Fibroblast of lung (primary cell): ENCODE results near the gene EXOSC5. TPM values are rescaled to one million over a fixed set of nuclear protein-coding genes. Genes with fewer than 3 reads are reported as not detected.

Source experiments
- DNase-seq, 2 donors: peaks; one replicate each; pipeline versions ENCODE4 v3.0.0 to v3.0.0-alpha.2; 2010; ENCODE audit warnings: low read depth in 2 of 2
- H2AFZ ChIP-seq: 2 replicates; pipeline ENCODE4 v1.5.1; 2012; ENCODE audit warnings: low read length, control low read depth, inconsistent platforms
- H3K27ac ChIP-seq: 2 replicates; pipeline ENCODE4 v1.5.1; 2011; ENCODE audit warnings: low read length, control low read depth; ENCODE audit not compliant: insufficient read depth
- H3K27me3 ChIP-seq: 2 replicates; pipeline ENCODE4 v1.5.1; 2011; ENCODE audit warnings: mild to moderate bottlenecking, low read length; ENCODE audit not compliant: control insufficient read depth, insufficient read depth
- H3K36me3 ChIP-seq: 2 replicates; pipeline ENCODE4 v1.5.1; 2011; ENCODE audit warnings: low read length; ENCODE audit not compliant: control insufficient read depth, insufficient read depth
- H3K4me1 ChIP-seq: 2 replicates; pipeline ENCODE4 v1.5.1; 2011; ENCODE audit warnings: low read length; ENCODE audit not compliant: control insufficient read depth, insufficient read depth; ENCODE audit errors: extremely low read depth
- H3K4me2 ChIP-seq: 2 replicates; pipeline ENCODE4 v1.5.1; 2011; ENCODE audit warnings: low read length, control low read depth; ENCODE audit not compliant: insufficient read depth; ENCODE audit errors: extremely low read depth
- H3K4me3 ChIP-seq, 4 experiments: fragments of 200-600 bp in 1 of 4; sonication (generic) in 1 of 4; replicated peaks in 1 of 4; 2 replicates each; pipeline ENCODE4 v1.5.1; 2011 to 2016; ENCODE audit warnings: low read length in 4 of 4, low read depth in 3 of 4, mild to moderate bottlenecking in 3 of 4, control low read depth in 2 of 4, inconsistent platforms in 1 of 4, mixed read lengths in 1 of 4; ENCODE audit not compliant: insufficient read depth in 1 of 4; ENCODE audit errors: control extremely low read depth in 1 of 4
- H3K79me2 ChIP-seq: 2 replicates; pipeline ENCODE4 v1.5.1; 2012; ENCODE audit warnings: mild to moderate bottlenecking, low read length, inconsistent platforms; ENCODE audit not compliant: control insufficient read depth, insufficient read depth
- H3K9ac ChIP-seq: 2 replicates; pipeline ENCODE4 v1.5.1; 2011; ENCODE audit warnings: mild to moderate bottlenecking, low read length, control low read depth; ENCODE audit not compliant: insufficient read depth
- H3K9me3 ChIP-seq: 2 replicates; pipeline ENCODE4 v1.5.1; 2012; ENCODE audit warnings: low read depth, low read length; ENCODE audit not compliant: control insufficient read depth, insufficient read depth
- H4K20me1 ChIP-seq: 2 replicates; pipeline ENCODE4 v1.5.1; 2011; ENCODE audit warnings: low read length; ENCODE audit not compliant: control insufficient read depth, insufficient read depth; ENCODE audit errors: extremely low read depth
- EZH2 ChIP-seq: IDR thresholded peaks from 2 replicates; pipeline ENCODE4 v1.5.1; 2012; ENCODE audit warnings: low read length, control low read depth, mild to moderate bottlenecking; ENCODE audit errors: missing control alignments
- polyA plus RNA-seq, 2 donors: library from polyadenylated mRNA; depleted of rRNA in 1 of 2; stranded (reverse) in 1 of 2; unstranded in 1 of 2; fragments of >200 nt; gene quantifications; 2 replicates each; pipeline ENCODE4 v1.2.1, GENCODE V29; 2011 to 2012; ENCODE audit warnings: missing spikeins in 1 of 2
- total RNA-seq: library from RNA; depleted of rRNA; stranded (reverse); fragments of >200 nt; gene quantifications from 2 replicates; pipeline ENCODE4 v1.2.1, GENCODE V29; 2014
- TF ChIP-seq, protein P1 (sequence below), 2 donors: IDR thresholded peaks in 1 of 2; conservative IDR thresholded peaks in 1 of 2; 1 replicate in 1 of 2; 2 replicates in 1 of 2; pipeline ENCODE4 v1.5.1; 2011 to 2012; ENCODE audit warnings: low read length in 2 of 2, control low read depth in 1 of 2, inconsistent platforms in 1 of 2, low read depth in 1 of 2, mild to moderate bottlenecking in 1 of 2

Gene EXOSC5
- total and polyA plus RNA-seq, 2 donors (not counting 1 experiment from before 2014, with no cell fraction given) = 5.0 to 10.7 TPM

DNA sequence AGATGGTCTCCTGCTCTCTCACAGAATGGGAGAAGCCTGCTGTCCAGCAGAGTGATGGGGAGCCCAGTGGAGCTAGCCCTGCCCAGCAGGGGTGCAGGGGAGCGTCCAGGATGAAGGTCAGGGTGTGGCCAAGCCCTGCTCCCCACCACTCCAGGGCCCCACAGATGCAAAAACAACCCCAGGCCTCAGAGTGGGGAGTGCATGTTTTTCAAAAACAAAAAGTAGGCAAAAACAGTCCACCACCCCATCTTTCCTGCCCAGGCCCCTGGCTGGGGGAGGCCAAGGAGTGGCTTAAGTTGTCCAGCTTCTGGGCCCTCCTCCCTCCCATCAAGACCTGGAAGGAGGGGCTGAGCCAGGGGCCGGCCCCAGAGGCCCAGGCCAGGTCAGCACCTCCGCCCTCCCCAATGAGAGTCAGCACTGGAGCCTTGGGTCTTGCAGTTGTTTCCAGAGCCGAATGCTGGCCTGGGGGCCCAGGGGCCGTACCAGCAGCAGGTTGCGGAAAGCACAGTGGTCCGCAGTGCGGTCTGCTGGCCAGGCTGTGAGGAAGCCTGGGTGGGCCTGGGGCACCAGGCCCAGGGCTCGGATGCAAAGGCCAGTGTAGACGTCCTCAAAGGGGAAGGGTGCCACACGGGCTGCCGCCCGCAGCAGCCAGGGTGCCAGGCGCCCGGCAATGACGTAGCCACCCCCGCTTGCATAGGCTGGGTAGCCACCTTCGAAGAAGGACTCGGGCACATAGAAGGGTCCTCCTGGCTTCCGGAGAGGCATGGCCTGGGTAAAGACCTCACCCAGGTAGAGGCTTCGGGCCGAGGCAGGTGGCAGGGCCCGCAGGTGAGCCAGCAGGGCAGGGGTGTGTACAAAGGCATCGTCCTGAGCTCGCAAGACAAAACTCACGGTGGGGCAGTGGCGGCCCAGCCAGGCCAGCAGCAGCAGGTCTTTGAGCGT lies 28.3 kb upstream of the EXOSC5 start:
- H3K4me3 ChIP-seq = no peak overlapping the region
- H3K9me3 ChIP-seq = no peaks in the 10 kb centered on the region
- no peaks in the 10 kb centered on the region for H3K79me2 ChIP-seq
- H4K20me1 ChIP-seq = no peaks in the 10 kb centered on the region
- H3K4me1 ChIP-seq = peaks cover 9% of the 10 kb centered on the region
- peaks cover 13% of the 10 kb centered on the region for H3K36me3 ChIP-seq
- no peak overlapping the region for H2AFZ ChIP-seq
- H3K27me3 ChIP-seq = no peaks in the 10 kb centered on the region
- no peak overlapping the region for H3K9ac ChIP-seq
- TF ChIP-seq EZH2 = no peak
- TF ChIP-seq, protein P1, sequence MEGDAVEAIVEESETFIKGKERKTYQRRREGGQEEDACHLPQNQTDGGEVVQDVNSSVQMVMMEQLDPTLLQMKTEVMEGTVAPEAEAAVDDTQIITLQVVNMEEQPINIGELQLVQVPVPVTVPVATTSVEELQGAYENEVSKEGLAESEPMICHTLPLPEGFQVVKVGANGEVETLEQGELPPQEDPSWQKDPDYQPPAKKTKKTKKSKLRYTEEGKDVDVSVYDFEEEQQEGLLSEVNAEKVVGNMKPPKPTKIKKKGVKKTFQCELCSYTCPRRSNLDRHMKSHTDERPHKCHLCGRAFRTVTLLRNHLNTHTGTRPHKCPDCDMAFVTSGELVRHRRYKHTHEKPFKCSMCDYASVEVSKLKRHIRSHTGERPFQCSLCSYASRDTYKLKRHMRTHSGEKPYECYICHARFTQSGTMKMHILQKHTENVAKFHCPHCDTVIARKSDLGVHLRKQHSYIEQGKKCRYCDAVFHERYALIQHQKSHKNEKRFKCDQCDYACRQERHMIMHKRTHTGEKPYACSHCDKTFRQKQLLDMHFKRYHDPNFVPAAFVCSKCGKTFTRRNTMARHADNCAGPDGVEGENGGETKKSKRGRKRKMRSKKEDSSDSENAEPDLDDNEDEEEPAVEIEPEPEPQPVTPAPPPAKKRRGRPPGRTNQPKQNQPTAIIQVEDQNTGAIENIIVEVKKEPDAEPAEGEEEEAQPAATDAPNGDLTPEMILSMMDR (conservative IDR thresholded peaks at IDR 0.05 in 1 of 2, IDR thresholded peaks at IDR 0.05 in 1 of 2; ENCODE audit: low read depth in 1 of 2, low read length in 2 of 2) = no peak
- H3K27ac ChIP-seq = no peak overlapping the region
- H3K4me2 ChIP-seq = no peak overlapping the region
- no peak for DNase-seq

DNA sequence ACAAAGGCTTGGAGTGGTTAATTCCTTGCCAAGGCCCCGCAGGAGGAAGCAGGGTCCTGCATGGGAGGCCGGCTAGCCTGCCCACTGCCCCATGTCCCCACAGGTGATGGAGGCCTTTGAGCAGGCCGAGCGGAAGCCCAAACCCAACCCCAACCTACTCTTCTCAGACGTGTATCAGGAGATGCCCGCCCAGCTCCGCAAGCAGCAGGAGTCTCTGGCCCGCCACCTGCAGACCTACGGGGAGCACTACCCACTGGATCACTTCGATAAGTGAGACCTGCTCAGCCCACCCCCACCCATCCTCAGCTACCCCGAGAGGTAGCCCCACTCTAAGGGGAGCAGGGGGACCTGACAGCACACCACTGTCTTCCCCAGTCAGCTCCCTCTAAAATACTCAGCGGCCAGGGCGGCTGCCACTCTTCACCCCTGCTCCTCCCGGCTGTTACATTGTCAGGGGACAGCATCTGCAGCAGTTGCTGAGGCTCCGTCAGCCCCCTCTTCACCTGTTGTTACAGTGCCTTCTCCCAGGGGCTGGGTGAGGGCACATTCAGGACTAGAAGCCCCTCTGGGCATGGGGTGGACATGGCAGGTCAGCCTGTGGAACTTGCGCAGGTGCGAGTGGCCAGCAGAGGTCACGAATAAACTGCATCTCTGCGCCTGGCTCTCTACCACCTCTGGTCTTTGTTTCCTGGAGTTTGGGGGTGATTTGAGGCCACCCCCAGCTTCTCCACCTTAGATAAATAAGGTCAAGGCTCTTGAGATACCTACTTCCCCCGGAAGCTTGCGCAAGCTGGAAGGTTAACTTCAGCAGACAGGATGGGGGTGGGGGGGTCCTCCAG lies 27.4 kb upstream of the EXOSC5 start:
- Histone ChIP-seq H3K27me3 (no peaks in the 10 kb centered on the region), H3K4me2 (no peak overlapping the region), H3K9me3 (no peaks in the 10 kb centered on the region), H3K4me1 (peaks cover 9% of the 10 kb centered on the region), H3K79me2 (no peaks in the 10 kb centered on the region), H3K27ac (no peak overlapping the region), H3K4me3 (no peak overlapping the region), H4K20me1 (no peaks in the 10 kb centered on the region), H3K9ac (no peak overlapping the region), H2AFZ (no peak overlapping the region), H3K36me3 (peaks cover 15% of the 10 kb centered on the region)
- DNase-seq = no peak
- TF ChIP-seq, protein P1 (conservative IDR thresholded peaks at IDR 0.05 in 1 of 2, IDR thresholded peaks at IDR 0.05 in 1 of 2; ENCODE audit: low read depth in 1 of 2, low read length in 2 of 2) = no peak
- no peak for TF ChIP-seq EZH2

DNA sequence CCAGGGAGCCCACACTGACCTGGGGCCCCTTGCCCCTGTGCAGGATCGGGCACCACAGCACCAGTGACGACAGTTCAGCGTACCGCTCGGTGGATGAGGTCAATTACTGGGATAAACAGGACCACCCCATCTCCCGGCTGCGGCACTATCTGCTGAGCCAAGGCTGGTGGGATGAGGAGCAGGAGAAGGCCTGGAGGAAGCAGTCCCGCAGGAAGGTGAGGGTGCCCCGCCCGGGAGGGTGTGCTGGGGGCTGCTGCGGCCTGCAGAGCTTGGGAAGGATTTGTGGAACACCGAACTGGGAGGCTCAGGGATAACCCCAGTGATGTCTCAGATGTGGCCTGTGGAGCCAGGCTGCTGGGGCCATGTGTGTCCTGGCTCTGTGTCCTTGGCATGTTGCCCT lies 25.8 kb upstream of the EXOSC5 start:
- Histone ChIP-seq H3K79me2 (no peaks in the 10 kb centered on the region), H3K36me3 (peaks cover 15% of the 10 kb centered on the region), H3K4me2 (no peak overlapping the region), H3K27ac (no peak overlapping the region), H3K4me3 (no peak overlapping the region), H3K4me1 (peaks cover 5% of the 10 kb centered on the region), H4K20me1 (no peaks in the 10 kb centered on the region), H3K27me3 (no peaks in the 10 kb centered on the region), H2AFZ (no peak overlapping the region), H3K9ac (no peak overlapping the region), H3K9me3 (no peaks in the 10 kb centered on the region)
- TF ChIP-seq EZH2 = no peak
- DNase-seq = no peak
